ENCODE measurements around the gene GRK1.
A peak's percentile ranks its signal among the peaks of the same experiment; 100 is the strongest.

GRCh38 chr13:113758651-113759524, 91.9 kb downstream of the GRK1 start, which contains the start of gene TMEM255B:
- TF ChIP-seq CTCF (IDR thresholded peaks at IDR 0.05; ENCODE audit: low read depth, low read length): no peak
- peak; percentile 49 for TF ChIP-seq POLR2A (IDR thresholded peaks at IDR 0.05; ENCODE audit: extremely low read depth, insufficient read length)
- TF ChIP-seq, protein P1, sequence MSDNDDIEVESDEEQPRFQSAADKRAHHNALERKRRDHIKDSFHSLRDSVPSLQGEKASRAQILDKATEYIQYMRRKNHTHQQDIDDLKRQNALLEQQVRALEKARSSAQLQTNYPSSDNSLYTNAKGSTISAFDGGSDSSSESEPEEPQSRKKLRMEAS (IDR thresholded peaks at IDR 0.05; ENCODE audit: low read depth, low read length): peak; percentile 75

Data from NB4 (cell line).